Midbrain (tissue), 1 donor: ENCODE results near the gene RNASE7.

Source experiments
- DNase-seq: peaks from one replicate; lab custom pipeline; 2025; lab: John Stamatoyannopoulos, UW

The RNASE7 gene

DNA sequence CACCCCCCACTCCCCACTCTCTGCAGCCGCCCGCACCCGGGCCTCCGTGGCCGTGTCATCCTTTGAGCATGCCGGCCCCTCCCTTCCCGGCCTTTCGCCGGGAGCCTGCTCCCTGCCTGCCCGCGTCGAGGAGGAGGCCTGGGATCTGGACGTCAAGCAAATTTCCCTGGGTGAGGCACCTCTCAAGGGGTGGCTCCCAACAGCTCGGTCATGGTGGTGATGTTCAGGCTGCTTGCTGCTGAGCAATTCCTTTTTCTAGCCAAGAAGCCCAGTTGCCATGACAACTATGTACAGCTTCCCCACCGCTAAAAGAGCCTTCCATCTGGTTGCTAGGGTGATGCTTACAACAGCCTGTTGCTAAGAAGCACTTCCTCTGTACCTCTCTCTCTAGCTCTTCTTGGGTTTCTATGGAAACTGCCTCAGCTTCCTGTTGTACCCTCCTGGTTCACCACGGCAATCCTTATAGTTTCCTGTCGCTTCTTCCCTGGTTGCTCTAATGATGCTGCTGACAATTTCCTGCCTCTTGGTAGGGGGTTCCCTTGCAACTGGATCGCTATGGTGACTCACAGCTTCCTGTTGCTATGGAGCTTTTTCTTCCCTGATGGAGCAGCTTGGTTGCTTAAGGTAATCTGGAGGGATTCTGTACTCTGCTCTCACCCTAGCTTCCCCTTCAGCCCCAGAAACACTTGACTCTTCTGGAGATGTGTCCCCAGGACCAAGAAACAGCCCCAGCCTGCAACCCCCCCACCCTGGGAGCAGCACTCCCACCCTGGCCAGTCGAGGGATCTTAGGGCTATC lies 45.3 kb downstream of the RNASE7 start:
- DNase-seq: peak; percentile 45

DNA sequence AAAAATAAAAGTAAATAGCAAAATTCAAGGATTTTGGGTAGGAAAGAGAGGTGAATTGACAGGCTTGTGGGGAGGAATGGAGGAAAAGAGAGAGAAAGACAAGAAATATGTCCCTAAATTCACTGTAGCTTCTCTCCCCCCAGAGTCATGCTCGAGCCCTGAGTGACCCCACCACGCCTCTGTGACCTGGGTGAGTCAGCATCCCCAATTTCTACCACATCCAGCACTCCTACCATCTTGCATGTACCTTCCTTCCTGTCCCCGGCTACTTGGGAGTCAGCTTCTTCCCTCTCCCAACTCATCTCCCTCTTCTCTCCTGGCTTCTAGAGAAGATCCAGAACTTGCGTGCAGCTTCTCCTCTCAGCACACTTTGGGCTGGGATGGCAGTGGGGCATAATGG lies 46.5 kb downstream of the RNASE7 start:
- DNase-seq: no peak

DNA sequence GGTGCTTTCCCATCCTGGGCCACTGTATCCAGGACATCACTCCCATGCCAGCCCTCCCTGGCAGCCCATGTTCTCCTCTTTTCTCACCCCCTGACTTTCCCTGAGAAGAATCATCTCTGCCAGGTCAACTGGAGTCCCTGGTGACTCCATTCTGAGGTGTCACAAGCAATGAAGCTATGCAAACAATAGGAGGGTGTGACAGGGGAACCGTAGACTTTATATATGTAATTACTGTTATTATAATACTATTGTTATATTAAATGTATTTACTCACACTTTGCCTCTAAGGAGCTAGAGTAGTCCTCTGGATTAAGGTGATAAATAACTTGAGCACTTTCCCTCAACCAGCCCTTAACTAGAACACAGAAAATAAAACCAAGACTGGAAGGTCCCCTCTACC lies 47.1 kb downstream of the RNASE7 start:
- no peak for DNase-seq

DNA sequence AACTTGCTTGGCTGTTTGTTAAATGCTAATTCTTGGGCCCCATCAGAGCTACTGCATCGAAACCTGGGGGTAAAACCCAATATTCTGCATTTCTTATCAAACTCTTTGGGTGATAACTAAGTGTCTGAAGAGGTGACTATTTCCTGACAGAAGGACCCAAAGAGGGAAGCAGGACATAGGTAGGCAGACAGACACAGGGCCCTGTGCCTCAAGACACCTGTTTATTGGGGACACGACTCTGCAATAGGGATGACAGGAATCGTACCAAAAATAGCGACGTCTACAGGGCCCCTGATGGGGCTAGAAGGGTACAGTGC lies 47.7 kb downstream of the RNASE7 start:
- DNase-seq: no peak

DNA sequence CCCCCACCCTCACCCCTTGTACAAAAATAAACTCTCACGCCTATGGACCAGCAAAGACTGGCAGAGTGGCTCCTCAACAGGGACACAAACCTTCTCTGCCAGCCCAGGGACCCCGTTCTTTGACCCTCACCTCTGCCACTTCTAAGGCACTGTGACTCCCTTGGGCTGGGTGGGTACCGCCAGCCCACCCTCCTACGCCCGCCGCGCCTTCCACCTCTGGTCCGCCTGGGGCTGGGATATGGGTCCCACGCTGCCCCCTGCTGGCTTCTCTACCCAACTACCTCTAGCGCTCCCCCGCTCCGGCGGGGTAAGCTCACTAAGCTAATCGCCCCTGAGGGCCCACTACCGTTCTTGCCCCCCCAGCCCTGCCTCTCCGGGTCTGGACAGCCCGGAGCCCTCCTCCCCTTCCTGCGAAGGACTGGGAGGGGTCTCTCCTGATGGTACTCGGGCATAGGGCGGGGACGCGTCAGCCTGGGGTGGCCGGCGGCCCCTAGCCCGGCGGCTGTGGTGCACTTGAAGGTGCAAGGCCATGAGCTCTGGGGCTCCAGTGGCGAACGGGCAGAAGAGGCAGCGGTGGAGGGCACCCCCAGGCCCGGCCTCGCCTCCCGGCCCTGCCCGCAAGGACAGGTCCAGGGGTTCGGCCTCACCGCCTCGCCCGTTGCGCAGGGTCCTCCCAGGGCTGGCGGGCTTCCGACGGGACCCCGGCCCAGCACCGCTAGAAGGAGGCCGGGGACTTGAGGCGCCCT lies 48.2 kb downstream of the RNASE7 start:
- no peak for DNase-seq

DNA sequence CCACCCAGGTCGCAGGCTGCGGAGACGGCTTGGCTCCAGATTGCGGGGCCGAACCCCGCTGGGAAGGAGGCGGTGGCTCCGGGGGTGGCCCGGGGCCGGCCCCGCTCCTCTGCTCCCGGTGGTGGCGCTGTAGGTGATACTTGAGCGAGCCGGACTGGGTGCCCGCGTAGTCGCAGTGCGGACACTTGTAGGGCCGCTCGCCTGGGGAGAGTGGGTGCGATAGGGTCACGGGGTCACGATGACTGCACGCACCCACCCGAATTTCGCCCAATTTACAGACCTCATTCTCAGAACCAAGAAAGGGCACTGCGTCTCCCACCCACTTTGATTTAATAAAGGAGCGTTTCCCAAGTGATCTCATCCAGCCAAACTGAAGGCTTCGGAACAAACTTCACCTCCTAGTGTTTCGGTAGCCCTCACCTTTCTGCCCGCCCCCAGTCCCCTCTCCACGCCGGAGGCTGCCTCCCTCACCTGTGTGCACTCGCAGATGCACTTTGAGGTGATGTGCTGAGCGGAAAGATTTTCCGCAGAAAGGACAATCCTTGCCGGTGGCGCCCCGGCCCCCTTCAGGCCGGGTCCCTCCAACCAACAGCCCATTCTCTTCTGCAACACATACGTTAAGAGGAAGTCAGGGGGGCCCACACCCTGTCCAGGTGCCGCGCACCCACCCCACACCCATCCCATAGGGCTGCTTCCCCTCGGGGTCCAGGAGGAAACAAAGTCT lies 48.9 kb downstream of the RNASE7 start:
- DNase-seq: no peak

DNA sequence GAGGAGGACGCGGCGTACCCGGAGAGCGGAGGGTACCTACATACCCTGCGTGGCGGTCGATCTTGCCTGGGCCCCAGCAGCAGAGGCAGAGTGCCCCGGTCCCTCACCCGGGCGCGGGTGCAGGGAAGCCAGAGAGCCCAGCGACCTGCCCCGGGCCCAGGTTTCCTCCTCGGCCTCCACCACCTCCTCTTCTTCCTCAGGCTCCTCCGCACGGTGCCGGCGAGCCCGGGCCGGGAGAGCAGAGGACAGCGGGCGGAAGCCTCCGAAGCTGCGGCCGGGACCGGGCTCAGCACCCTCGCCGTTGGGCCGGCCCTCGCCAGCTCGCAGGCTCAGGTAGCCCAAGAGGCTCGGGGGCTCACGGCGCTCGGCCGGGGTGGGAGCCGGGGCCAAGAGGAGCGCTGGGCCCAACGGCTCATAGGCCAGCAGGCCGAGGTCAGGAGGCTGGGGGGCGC lies 49.7 kb downstream of the RNASE7 start:
- no peak for DNase-seq

DNA sequence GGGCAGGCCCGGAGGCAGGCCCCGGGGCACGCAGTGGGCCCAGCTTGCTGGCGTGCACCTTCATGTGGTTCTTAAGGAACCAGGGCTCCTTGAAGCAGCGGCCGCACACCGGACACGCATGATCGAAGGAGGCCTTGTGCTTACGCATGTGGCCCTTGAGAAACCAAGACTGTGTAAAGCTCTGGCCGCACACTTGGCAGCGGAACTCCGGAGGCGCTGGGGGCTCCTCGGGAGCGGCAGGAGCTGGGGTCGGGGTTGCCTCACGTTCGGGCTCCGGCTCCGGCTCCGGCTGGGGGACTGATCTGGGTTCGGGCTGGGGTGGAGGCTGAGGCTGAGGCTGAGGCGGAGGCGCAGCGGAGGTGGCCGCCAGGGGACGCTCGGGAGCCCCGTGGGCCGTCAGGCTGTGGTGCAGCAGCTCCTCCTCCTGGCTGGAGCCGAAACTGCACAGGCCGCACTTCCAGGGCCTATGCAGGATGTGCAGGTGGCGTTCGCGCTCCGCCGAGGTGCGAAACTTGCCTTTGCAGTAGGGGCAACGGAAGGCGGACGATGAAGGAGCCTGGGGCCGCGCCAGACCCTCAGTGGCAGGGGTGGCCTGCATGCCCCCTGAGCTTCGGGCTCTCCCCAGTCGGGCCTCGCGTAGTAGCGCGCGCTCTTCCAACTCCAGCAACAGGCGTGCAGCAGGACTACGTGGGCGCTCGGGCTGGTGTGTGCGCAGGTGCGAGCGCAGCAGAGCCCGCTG lies 50.3 kb downstream of the RNASE7 start:
- DNase-seq: peak; percentile 76

DNA sequence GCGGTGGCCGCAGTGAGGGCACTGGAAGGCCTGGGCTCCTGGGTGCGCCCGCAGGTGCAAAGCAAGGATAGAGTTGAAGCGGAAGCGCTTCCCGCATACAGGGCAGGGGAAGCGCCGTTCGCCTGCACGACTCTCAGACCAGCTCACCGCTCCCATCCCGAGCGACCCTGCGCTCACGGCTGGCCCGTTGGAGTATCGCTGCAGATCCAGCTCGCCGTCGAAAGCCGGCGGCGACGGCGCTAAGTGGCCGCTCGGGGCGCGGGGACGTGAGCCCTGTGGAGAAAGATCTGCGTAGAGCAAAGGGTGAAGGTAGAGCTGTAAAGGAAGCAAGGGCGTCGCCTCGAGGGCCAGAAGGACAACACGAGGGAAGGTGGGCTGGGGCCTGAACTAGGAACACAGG lies 50.9 kb downstream of the RNASE7 start:
- no peak for DNase-seq
